Measurements from ENCODE around the gene NCAPG2.

DNA sequence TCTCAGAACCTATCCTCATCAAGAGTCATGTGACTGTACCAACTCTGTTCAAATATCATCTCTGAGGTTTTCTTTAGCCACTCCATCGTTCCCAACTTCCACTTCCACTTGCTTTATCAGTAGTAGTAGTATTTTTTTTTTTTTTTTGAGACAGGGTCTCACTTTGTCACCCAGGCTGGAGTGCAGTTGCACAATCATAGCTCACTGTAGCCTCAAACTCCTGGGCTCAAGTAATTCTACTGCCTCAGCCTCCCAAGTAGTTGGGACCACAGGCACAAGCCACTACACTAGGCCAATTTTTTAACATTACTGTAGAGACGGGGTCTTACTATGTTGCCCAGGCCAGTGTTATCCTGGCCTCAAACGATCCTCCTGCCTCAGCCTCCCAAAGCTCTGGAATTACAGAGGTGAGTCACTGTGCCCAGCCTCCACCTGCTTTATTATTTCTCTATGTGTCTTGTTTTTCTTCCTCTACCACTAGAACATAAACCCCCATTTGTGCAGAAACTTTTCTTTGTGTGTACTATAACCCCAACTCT, 5.9 kb downstream of the NCAPG2 start:
- TF ChIP-seq FOXM1 (IDR thresholded peaks at IDR 0.05; ENCODE audit: low read depth) (no peak), MXI1 (IDR thresholded peaks at IDR 0.05; ENCODE audit: low read depth, low read length) (no peak), EP300 (IDR thresholded peaks at IDR 0.05; ENCODE audit: borderline replicate concordance in 1 of 2, low read depth in 1 of 2, low read length in 1 of 2) (no peak), TAF1 (IDR thresholded peaks at IDR 0.05; ENCODE audit: borderline replicate concordance, low read depth, low read length) (no peak)
- TF ChIP-seq, protein P1, sequence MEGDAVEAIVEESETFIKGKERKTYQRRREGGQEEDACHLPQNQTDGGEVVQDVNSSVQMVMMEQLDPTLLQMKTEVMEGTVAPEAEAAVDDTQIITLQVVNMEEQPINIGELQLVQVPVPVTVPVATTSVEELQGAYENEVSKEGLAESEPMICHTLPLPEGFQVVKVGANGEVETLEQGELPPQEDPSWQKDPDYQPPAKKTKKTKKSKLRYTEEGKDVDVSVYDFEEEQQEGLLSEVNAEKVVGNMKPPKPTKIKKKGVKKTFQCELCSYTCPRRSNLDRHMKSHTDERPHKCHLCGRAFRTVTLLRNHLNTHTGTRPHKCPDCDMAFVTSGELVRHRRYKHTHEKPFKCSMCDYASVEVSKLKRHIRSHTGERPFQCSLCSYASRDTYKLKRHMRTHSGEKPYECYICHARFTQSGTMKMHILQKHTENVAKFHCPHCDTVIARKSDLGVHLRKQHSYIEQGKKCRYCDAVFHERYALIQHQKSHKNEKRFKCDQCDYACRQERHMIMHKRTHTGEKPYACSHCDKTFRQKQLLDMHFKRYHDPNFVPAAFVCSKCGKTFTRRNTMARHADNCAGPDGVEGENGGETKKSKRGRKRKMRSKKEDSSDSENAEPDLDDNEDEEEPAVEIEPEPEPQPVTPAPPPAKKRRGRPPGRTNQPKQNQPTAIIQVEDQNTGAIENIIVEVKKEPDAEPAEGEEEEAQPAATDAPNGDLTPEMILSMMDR (IDR thresholded peaks at IDR 0.05) = no peak
- TF ChIP-seq, protein P2, sequence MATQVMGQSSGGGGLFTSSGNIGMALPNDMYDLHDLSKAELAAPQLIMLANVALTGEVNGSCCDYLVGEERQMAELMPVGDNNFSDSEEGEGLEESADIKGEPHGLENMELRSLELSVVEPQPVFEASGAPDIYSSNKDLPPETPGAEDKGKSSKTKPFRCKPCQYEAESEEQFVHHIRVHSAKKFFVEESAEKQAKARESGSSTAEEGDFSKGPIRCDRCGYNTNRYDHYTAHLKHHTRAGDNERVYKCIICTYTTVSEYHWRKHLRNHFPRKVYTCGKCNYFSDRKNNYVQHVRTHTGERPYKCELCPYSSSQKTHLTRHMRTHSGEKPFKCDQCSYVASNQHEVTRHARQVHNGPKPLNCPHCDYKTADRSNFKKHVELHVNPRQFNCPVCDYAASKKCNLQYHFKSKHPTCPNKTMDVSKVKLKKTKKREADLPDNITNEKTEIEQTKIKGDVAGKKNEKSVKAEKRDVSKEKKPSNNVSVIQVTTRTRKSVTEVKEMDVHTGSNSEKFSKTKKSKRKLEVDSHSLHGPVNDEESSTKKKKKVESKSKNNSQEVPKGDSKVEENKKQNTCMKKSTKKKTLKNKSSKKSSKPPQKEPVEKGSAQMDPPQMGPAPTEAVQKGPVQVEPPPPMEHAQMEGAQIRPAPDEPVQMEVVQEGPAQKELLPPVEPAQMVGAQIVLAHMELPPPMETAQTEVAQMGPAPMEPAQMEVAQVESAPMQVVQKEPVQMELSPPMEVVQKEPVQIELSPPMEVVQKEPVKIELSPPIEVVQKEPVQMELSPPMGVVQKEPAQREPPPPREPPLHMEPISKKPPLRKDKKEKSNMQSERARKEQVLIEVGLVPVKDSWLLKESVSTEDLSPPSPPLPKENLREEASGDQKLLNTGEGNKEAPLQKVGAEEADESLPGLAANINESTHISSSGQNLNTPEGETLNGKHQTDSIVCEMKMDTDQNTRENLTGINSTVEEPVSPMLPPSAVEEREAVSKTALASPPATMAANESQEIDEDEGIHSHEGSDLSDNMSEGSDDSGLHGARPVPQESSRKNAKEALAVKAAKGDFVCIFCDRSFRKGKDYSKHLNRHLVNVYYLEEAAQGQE (IDR thresholded peaks at IDR 0.05; ENCODE audit: low read depth, low read length) = no peak

All from SK-N-SH (cell line).